Dedifferentiated amniotic fluid mesenchymal stem cell (primary cell): ENCODE data around the gene EXOC1.
"Not testable (repeated sequence)": the region's sequence is repeated elsewhere in the genome, so short reads cannot be mapped to it uniquely, and the experiment has no call there.

ENCODE experiments used
- DNase-seq: peaks from one replicate; pipeline ENCODE4 v3.0.0-alpha.2; 2016; ENCODE audit errors: extremely low spot score

The EXOC1 gene, protein sequence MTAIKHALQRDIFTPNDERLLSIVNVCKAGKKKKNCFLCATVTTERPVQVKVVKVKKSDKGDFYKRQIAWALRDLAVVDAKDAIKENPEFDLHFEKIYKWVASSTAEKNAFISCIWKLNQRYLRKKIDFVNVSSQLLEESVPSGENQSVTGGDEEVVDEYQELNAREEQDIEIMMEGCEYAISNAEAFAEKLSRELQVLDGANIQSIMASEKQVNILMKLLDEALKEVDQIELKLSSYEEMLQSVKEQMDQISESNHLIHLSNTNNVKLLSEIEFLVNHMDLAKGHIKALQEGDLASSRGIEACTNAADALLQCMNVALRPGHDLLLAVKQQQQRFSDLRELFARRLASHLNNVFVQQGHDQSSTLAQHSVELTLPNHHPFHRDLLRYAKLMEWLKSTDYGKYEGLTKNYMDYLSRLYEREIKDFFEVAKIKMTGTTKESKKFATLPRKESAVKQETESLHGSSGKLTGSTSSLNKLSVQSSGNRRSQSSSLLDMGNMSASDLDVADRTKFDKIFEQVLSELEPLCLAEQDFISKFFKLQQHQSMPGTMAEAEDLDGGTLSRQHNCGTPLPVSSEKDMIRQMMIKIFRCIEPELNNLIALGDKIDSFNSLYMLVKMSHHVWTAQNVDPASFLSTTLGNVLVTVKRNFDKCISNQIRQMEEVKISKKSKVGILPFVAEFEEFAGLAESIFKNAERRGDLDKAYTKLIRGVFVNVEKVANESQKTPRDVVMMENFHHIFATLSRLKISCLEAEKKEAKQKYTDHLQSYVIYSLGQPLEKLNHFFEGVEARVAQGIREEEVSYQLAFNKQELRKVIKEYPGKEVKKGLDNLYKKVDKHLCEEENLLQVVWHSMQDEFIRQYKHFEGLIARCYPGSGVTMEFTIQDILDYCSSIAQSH

DNA sequence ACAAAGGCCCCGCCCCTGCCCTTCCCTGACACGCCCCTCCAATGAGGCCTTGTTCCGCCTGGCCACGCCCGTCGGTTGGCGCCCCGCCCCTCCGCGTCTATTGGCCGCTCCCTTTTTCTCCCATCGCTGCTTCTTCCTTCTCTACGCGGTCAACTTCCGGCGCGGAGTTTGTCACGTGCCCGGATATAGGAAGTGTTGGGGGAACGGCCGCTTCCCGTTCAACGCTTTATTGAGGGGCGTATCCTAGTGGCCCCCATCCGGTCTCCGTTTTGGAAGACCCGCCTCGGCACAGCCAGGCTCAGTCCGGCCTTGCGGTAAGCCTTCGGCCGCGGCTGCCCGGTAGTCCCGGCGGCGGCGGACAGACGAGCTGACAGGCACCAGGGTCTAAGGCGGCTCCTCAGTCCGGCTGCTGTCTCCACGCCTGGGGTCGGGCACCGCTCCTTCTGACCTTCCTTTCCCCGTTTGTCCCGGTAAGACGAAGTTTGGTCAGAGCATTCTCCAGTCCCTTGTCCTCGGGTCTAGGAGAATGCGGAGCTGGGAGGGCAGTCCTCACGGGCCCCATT lies at the start of gene EXOC1:
Gene EXOC1 (plus strand): TSS at position 165 of the 563 bp plus-strand sequence. CDS start 4,676 bp downstream, outside the sequence.
- peak; percentile 97 for DNase-seq

DNA sequence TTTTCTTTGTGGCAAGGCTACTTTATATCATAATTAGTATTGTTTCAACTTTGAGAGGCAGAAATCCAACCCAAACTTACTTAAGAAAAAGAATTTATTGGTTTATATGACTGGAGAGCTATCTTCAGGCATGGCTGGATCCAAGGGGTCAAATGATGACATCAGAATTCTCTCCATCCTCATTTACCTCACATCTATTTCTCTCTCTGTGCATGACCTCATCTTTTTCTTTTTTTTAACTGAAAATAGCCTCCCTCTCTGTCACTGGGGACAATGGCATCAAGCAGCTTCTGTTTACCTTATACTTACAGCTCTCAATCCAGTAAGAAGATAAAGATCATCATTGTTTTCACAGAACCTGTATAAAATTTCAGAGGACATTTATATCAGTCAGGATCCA lies 45.9 kb upstream of the EXOC1 start:
- no peak for DNase-seq

DNA sequence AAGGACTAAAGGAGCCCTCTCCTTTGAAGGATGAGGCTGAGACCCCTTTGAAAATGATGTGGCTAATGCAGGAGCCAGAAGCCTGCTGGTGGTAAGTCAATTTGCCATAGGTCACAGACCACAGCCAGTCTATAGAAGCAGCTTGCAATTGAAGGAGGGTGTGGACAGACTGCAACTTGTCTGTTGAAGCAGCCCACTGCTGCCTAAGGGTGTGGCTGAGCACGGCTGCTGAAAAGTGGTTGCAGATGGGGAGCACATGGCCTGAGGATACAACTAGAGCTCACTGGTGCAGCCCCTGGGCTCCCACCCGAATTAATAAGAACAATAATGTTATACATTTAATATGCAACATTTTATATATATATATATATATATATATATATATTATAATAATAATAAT lies 45.3 kb upstream of the EXOC1 start:
- no peak for DNase-seq

DNA sequence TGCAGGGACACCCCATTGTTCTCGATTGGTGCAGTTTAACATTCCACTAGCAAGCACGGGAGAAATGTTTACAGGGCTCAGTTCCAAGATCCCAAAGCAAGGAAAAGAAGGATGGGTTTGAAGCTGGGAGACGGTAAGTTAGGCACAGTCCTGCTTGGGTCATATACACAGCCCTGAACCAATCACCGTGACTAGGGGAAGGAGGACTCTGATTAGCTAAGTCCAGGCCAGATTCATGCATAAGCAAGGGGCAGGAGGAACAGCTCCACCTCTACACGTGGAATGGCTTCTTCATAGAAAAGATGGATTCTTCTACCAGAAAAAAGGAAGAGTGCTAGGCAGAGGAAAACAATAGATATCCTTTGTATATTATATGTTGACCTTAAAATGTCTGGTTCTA lies 44.8 kb upstream of the EXOC1 start:
- no peak for DNase-seq

DNA sequence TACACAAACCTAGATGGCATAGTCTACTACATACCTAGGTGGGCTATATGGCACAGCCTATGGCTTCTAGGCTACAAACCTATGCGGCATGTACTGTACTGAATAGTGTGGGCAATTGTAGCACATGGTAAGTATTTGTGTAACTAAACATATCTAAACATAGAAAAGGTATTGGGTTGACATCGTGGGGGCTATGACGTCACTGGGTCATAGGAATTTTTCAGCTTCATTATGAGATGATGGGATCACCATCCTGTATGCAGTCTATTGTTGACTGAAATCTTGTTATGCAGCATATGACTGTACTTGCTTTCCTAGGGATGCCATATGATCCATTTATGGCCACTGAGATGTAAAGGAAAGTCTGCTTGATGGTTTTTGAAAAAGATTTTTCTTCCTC lies 35.8 kb upstream of the EXOC1 start:
- no peak for DNase-seq

DNA sequence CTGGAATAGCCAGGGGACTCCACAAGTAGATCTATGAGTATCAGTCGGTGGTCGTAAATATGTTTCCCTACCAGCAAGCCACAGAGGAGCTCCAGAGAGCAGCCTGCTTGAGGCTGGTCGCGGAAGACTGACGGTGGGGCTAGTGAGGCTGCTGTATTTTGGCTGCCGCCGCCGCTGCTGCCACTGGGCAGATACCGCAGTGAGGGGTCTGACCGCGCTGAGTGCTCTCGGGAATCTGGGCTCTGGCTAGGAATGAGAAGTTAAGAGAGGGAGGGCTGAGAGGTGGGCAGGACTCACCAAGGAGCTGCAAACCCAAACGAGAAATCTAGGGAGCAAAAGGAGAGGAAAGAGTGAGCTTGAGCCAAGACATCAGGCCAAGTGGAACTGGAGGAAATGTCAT lies 33.8 kb upstream of the EXOC1 start, which contains the start of gene EXOC1L:
Gene EXOC1L (plus strand): TSS at position 157 of the 400 bp plus-strand sequence. CDS start 237 bp downstream, at position 394.
- no peak for DNase-seq

DNA sequence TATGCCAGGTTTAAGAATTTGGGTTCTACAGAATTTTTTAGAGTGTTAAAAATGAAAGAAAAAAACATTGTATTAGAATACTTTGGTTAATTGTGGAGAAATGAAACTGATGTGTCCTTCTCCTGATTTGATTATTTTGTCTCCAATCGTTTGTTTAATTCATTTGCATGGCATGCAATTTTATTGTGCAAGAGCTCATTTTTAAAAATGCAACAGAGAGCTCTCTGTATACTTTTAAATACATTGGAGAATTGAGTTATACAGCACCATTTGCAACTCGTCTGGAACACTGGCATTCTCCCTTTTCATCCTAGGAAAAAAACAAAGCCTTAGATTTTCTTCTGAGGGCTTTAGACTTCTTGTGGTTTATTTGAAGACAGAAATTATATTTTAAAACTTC lies 33.2 kb upstream of the EXOC1 start:
- no peak for DNase-seq

DNA sequence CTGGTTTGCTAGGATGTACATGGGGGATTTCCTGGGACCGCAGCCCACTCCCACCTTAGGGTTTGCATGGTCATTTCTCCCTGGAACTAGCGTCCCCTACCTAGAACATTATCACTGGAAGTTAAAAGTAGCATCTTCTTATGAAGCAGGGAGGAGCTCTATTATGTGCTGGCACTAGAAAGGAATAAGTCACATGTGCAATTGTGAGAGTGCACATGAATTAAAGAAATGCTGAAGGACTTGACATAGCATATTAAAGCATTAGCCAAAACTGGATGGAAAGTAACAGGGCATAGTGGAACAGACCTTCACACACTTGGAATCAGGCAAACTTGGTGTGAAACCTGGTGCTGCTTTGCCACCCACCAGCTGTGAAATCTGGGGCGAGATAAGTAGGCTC lies 31.1 kb upstream of the EXOC1 start:
- no peak for DNase-seq

DNA sequence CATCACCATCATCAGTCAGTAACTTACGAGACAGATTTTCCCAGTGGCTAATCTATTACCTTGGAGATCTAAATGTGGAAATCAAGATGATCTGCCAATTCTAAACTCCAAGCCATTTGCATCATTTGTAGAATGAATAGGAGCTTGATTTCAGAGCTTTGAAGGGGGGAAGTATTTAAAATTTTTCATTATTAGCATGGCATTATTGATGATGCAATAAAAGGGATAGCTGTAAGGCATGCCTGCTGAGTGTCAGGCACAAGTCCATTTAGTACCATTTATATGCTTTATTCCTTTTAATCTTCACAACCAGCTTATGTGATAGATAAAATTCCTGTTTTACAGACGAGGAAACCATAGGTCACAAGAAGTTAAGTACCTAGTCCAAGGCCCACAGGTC lies 28.6 kb upstream of the EXOC1 start:
- DNase-seq = no peak

DNA sequence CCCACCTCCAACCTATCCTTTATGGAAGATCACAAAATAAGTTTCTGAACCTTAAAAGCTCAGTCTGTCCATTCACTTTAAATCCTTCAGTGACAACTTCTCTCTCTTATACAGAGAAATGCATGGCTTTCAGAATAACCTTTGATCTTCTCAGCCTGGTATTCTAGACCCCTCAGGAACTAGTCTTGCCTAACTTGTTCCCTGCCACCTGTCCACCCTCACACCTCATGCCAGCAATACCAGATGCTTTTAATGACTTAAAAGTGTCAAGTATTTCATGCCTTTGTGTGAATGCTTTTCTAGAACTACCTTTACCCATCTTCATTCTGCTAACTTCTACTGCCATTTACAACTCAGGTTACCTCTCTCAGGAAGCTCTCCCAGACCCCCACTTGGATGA lies 26.5 kb upstream of the EXOC1 start:
- no peak for DNase-seq

DNA sequence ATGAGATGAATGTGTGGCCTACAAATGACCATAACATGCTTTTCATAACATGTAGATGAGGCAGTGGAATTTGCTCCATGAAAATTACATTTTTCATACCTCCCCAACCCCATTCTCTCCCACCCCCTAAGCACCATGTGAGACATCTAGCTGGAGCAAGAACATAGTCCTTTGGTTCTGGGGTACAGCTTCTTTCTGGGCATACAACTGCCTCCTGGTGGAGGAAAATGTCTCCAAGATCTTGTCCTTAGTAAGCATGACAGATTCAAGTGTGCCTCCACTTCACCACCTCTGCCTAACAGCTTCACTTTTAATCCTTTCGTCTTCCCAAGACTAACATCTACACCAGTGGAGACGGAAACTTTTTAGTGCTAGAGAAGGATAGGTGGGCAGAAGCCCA lies 25.9 kb upstream of the EXOC1 start:
- no peak for DNase-seq

DNA sequence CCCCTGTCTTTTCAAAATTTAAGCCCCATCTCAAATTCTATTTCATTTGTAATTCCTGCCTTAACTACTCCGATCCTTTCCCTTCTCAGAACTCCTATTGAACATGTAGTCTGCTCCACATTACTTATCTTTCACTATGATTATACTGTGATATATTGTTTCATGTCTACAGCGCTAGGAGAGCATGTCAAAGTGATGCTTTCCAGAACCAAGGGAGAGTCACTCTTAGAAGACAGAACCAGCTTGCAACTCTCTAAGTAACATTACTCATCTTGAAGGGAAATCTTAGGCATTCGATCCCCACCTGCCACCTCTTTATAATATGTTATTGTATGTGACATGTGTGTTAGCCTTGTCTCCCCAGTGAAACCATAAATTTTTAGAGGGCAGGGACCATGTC lies 23.4 kb upstream of the EXOC1 start:
- no peak for DNase-seq

DNA sequence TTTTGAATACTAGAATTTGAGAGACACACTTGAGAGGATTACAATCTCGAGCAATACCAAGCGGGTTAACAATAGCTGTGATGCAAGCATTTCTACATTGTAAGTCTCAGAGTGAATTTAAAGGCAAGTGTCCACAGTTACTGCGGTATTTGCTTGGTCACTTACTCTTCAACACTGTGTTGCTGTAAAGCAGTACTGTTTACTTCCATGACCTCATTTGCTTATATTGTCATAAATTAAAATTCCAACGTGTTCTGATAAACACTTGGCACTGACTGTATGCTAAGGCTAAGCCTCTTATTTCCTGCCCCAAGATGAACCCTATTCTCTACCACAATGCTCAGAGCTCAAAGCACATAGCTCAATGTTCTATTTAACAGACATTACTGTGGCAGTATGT lies 22.7 kb upstream of the EXOC1 start:
- DNase-seq = no peak

DNA sequence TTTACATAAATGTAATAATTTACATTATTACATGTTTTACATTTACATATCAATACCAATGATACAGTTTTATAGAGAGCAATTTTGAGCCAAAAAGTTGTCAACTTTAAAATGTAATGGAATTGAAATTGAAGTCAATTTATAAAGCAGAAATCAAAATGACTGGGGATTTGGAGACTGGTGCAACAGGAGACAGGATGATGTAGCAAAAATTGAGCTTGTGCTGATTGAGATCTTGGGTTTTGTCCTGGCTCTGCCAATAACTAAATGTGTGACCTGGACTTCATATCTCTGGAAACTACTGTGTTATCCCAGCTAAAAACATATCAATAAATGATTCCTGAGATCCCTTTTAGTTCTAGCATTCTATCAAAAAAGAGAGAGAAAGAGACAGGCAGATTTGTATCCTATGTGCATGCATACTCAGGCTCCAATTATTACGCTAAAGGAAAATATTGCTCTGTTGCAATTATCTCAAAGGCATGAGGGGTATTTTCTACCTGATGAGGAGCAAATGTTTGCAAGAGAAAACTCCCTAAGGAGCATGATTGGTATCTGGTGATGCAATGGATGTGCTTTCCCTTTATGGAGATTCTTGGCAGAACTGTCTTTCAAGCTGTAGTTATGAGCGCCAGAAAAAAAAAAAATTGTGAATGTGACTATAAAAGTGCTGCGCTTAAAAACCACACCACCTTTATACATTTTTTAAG lies 19.2 kb upstream of the EXOC1 start:
- no peak for DNase-seq

DNA sequence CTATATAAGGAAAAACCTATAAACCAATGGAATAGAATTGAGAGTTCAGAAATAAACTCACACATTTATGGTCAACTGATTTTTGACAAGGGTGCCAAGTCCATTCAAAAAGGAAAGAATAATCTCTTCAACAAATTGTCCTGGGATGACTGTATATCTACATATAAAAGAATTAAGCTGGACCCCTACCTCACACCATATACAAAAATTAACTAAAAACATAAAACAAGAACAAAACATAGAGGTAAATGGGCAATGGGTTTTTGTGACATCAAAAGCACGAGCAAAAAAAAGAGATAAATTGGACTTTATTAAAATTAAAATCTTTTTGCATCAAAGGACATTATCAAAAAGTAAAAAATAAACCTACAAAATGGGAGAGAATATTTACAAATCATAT lies 15.5 kb upstream of the EXOC1 start:
- no peak for DNase-seq

DNA sequence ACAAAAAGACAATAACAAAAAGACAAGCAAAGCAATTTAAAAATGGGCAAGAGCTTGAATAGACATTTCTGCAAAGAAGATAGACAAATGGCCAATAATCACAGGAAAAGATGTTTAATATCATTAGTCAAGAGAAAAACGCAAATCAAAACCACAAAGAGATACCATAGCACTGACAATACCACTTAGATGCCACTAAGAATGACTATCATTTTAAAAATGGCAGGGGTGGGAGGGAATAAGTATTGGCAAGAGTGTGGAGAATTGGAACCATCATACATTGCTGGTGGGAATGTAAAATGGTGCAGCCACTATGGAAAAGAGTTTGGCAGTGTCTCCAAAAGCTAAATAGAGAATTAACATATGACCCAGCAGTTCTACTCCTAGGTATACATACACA lies 15.1 kb upstream of the EXOC1 start:
- no peak for DNase-seq

DNA sequence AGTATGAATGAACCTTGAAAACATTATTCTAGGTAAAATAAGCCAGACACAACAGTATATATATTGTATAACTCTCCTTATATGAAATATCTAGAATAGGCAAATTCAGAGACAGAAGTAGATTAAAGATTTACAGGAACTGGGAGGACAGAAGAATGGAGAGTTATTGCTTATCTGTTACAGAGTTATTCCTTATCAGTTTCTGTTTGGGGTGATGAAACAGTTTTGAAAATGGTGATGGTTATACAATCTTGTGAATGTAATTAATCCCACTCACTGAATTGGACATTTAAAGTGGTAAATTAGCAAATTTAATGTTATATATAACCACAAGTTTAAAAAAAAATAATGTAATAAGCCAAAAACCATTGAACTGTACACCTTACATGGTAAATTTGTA lies 14.5 kb upstream of the EXOC1 start:
- no peak for DNase-seq

DNA sequence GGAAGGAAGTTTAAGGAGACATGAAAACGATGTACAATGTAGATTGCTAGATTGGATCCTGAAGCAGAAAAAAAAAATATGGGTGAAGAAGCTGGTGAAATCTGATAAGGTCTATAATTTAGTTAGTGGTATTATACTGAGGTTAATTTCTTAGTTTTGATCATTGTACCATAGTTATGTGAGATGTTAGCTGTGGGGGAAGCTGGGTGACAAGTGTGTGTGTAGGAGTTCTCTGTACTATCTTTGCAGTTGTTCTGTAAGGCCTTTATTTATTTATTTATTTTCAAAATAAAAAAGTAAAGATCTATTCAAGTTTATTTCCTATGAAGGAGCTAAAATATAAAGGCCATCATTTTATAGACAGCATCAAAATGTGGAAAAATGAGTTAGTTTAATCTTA lies 12.5 kb upstream of the EXOC1 start:
- DNase-seq = no peak

DNA sequence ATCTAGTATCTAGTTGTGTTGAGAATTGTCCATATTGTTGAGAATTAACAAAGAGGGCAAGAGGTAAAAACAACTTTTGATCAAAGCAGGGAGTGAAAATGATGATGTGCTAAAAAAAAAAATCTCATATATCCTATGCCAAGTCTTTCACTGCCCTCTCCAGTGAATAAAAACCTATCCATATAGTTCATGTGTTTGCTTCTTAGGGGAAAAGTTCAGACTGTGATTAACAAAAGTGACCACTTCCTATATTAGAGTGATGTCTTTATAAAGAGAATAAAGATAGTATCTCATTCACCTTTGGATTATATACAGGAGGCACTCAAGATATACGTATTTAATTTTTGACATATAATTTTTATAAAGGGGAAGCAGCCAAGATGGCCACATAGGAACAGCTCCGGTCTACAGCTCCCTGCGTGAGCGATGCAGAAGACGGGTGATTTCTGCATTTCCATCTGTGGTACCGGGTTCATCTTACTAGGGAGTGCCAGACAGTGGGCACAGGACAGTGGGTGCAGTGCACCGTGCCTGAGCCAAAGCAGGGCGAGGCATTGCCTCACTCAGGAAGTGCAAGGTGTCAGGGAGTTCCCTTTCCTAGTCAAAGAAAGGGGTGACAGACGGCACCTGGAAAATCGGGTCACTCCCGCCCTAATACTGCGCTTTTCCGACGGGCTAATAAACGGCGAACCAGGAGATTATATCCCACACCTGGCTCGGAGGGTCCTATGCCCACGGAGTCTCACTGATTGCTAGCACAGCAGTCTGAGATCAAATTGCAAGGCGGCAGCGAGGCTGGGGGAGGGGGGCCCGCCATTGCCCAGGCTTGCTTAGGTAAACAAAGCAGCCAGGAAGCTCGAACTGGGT lies 11.8 kb upstream of the EXOC1 start:
- DNase-seq = not testable (repeated sequence)

DNA sequence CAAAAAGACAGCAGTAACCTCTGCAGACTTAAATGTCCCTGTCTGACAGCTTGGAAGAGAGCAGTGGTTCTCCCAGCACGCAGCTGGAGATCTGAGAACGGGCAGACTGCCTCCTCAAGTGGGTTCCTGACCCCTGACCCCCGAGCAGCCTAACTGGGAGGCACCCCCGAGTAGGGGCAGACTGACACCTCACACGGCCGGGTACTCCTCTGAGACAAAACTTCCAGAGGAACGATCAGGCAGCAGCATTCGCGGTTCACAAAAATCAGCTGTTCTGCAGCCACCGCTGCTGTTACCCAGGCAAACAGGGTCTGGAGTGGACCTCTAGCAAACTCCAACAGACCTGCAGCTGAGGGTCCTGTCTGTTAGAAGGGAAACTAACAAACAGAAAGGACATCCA lies 11.1 kb upstream of the EXOC1 start:
- DNase-seq = not testable (repeated sequence)

DNA sequence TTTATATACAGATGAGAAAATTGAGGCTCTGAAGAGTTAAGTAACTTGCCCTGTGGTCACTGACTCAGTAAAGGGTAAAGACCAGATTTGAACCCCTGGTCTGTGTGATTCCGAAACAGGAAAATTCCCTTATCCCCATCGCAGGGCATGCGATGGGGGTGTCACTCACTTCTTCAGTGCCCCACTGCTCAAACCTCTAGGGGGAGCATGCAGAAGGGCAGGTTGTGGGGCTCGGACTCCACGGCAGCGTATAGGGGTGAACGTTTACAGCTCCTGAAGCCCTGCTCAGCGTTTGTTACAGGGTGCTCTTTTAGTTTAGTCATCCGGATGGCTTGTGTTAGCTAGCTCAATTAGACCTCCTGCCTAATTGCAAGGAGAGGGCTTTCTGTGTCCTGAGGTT lies 3.7 kb upstream of the EXOC1 start:
- DNase-seq = no peak
